GM21825 (cell line): ENCODE results near the gene UTS2R.

ENCODE experiments used
- ATAC-seq: cut with Tn5 transposase; IDR thresholded peaks from one replicate; pipeline ENCODE4 v1.9.1; 2021; ENCODE audit warnings: mild to moderate bottlenecking, moderate library complexity; ENCODE audit not compliant: unreplicated experiment

Gene UTS2R

GRCh38 chr17:82388223-82388921 lies 16.8 kb downstream of the UTS2R start:
- ATAC-seq: no peak

GRCh38 chr17:82388922-82389283 lies 17.3 kb downstream of the UTS2R start:
- no peak for ATAC-seq

GRCh38 chr17:82389379-82389778 lies 17.8 kb downstream of the UTS2R start:
- no peak for ATAC-seq

- no peak for ATAC-seq
These were observed 18.7 kb downstream of the UTS2R start for GRCh38 chr17:82390015-82390859.

DNA sequence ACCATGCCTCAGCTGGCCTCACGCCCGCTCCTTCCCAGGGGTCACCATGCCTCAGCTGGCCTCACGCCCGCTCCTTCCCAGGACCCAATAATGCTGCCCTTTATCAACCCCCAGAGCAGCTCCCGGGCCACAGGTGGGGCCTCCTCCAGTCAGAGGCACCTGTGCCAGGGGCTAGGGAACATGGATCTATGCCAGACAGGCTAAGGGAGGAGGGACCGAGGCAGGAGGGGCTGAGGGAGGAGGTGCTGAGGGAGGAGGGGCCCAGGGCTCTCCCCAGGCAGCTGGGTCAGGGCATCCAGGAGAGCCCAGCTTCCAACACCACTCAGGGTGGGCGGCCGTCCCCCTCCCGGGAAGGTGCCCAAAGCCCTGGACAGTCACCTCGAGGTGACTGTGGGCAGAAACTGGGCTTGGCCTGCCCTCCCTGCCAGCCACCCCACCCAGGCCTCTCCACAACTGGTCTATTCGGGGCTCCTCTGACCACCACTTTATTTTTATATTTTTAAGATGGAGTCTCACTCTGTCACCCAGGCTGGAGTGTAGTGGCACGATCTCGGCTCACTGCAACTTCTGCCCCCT lies 19.4 kb downstream of the UTS2R start:
- no peak for ATAC-seq

DNA sequence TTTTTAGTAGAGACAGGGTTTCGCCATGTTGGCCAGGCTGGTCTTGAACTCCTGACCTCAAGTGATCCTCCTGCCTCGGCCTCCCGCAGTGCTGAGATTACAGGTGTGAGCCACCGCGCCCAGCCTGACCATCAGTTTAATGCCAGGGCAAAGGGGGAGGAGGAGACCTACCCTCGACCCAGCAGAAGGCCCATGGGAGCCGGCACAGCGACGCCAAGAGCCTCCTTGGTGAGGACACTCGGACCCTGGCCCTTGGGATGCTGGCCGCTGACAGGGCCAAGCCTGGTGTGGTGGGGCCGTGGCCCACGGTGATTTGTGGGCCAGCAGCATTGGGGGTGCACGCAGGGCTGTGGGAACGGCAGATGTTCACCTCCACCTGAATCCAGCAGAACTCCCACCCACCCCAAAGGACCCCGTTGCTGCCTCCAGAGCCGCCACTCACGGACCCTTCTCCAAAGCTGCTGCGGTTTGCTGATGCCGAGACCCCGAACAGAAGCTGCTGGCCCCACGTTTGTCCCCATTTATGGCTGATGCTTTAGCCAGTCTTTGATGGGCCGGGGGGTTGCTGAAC lies 20.0 kb downstream of the UTS2R start:
- no peak for ATAC-seq

DNA sequence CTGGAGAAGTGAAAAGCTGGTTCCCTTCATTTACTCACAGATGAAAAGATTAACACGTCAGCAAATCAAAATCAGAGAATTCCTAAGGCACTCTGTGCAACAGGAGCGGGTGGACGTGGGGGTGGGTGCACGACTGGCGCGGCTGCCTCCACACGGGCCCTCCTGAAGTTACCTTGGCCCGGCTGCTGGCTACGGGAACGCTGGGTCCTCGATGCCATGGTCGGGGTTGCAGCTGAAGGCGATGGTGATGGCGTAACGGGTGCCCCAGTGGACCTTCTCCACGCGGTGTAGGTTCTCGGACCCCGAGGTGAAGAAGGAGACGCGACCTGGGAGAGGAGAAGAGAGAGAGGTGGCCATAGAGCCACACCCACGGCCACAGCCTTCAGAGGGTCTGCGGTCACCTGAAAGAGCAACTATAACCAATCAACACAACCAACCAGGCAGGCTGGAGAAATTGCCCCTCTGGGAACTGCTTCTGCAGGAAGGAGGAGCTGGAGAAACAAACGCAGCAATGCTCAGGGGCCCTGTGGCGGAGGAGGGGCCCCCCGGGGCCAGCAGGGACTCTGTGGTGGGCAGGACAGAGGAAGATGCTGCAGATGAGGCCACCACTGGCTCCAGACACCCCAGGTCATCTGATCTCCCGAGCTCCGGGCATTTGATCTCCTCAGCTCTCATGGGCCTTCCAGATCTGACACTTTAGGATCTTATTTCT lies 20.8 kb downstream of the UTS2R start:
- no peak for ATAC-seq

DNA sequence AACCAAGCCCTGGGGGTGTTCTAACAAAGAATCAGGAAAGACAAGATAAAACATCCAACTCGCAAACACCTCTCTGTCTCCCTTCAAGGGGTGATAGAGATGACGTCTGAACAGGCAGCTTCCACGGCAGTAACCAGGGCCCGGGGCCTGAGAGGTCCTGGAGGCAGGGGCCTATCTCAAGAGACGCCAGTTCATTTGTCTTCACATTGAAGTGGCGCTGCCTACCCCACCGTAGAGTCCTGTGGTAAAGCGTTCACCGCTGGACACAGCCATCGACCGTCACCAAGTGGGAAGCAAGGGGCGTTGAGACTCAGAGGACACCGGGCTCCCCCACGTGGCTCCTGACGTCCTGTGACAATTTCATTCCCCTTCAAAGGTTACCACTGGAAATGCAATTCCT lies 21.4 kb downstream of the UTS2R start:
- ATAC-seq: no peak

GRCh38 chr17:82394278-82394677 lies 22.7 kb downstream of the UTS2R start:
- no peak for ATAC-seq

GRCh38 chr17:82396601-82397435 lies 25.3 kb downstream of the UTS2R start:
- no peak for ATAC-seq

- no peak for ATAC-seq
These were observed 26.1 kb downstream of the UTS2R start for GRCh38 chr17:82397449-82398335.

- no peak for ATAC-seq
These were observed 27.5 kb downstream of the UTS2R start for GRCh38 chr17:82399041-82399441.

GRCh38 chr17:82399601-82400101 lies 28.1 kb downstream of the UTS2R start:
- ATAC-seq: no peak

GRCh38 chr17:82400206-82400605 lies 28.6 kb downstream of the UTS2R start:
- ATAC-seq: no peak

DNA sequence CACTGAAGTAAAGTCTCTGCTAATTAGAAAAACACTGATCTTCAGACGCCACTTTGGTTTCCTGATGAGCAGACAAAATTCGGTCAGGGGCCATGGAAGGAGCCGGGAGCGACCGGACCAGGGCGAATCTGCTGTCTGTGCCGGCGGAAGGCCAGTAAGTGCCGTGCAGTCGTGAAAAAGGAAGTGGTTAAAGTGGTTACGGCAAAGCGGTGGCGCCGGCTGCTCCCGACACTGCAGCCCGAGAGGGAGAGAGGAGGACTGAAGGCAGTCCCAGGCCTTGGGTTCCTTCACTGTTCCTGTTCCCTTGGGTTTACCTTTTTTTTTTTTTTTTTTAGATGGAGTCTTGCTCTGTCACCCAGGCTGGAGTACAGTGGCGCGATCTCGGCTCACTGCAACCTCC lies 29.3 kb downstream of the UTS2R start:
- no peak for ATAC-seq

DNA sequence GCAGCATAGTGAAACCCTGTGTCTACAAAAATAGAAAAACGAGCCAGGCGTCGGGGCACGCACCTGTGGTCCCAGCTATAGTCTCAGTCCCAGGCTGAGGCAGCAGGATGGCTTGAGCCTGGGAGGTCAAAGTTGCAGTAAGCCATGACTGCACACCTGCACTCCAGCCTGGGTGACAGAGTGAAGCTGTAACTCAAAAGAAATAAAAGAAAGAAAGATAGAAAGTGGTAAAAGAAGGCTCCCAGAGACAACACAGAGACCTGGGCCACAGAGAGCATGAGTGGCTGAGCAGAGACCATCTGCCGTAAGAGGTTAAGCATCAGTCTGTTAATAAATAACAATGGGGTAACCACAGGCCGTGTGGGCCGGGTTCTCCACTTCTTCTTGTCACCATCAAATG lies 31.3 kb downstream of the UTS2R start:
- peak; percentile 68 for ATAC-seq

DNA sequence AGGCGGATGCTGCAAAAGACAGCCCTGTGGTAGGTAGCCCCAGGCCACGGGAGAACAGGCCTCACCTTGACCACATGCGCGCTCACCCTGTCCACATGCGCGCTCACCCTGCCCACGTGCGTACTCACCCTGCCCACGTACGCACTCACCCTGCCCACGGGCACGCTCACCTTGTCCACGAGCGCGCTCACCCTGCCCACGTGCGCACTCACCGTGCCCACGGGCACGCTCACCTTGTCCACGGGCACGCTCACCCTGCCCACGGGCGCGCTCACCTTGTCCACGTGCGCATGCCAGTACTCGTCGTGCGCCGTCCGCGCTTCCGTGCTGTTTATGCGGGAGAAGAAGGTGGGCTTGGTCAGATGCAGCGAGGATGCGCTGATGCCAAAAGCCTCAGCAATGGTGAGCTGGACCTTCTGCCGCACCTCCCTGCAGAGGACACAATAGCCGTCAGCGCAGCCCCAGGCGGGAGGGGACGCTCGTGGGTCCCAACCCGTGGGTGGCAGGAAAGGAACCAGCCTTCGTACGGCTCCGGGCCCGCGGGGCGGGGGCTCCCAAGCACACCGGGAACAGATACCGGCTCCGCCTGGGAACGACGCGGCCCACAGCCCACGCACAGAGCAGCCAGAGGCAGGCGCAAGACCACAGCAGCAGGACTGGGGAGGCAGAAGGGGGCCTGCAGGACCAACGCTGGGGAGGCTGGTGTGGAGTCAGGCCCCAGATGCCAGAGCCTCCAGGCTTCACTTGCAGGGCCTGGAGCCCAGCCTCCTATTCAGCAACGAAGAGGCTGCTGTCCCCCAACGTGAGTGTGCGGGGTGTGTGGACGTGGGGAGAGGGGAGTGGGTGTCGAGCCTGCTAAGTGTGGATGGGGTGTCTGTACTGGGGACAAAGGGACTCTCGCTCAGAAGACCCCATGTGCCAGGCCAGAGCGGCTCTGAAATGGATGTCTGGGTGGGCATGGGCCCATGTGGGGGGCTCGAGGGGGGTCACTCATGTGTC lies 32.4 kb downstream of the UTS2R start:
- ATAC-seq: no peak

DNA sequence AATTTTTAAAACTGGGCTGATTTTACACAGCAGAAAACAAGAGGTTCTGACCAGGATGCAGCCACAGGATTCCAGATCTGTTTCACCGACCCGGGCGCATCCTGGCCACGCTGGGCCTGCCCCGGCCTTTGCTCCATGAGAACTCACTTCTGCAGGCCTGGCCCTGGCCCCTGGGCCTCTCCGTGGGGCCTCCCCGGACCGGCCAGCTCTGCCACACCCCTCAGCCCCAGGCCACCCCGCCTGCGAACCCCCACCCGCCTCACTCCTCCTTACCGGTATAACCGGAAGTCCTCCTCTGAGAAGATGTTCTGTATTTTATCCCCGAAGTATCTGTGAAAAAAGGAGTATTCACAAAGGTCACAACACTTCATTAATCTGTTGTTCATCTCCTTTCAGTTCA lies 33.5 kb downstream of the UTS2R start:
- ATAC-seq: no peak
